Smooth muscle cell (in vitro differentiated cells): Measurements from ENCODE around the gene DCAF11. TPM values are rescaled to one million over a fixed set of nuclear protein-coding genes. Genes with fewer than 3 reads are reported as not detected.

Source experiments
- DNase-seq: peaks from one replicate; lab custom pipeline; 2025; ENCODE audit not compliant: unreplicated experiment; lab: John Stamatoyannopoulos, UW
- H2AFZ ChIP-seq: fragments of 200-600 bp; sonication (generic); 2 replicates; pipeline ENCODE4 v1.6.0; 2016; ENCODE audit warnings: antibody characterized with exemption, low read depth, mild to moderate bottlenecking
- H3F3A ChIP-seq: fragments of 200-600 bp; sonication (generic); 2 replicates; pipeline ENCODE4 v1.6.0; 2017; ENCODE audit warnings: antibody characterized with exemption, low read depth
- H3K27ac ChIP-seq: fragments of 200-600 bp; sonication (generic); 2 replicates; pipeline ENCODE4 v1.5.1; 2016; ENCODE audit warnings: low read depth, mild to moderate bottlenecking
- H3K27me3 ChIP-seq: fragments of 200-600 bp; sonication (generic); 2 replicates; pipeline ENCODE4 v1.6.1; 2016; ENCODE audit warnings: low read depth, mild to moderate bottlenecking
- H3K36me3 ChIP-seq: fragments of 200-600 bp; sonication (generic); 2 replicates; pipeline ENCODE4 v1.5.1; 2016; ENCODE audit warnings: low read depth
- H3K4me1 ChIP-seq: fragments of 200-600 bp; sonication (generic); 2 replicates; pipeline ENCODE4 v1.5.1; 2016; ENCODE audit warnings: low read depth
- H3K4me2 ChIP-seq: fragments of 200-600 bp; sonication (generic); 2 replicates; pipeline ENCODE4 v1.6.0; 2016; ENCODE audit warnings: mild to moderate bottlenecking
- H3K4me3 ChIP-seq: fragments of 200-600 bp; sonication (generic); 2 replicates; pipeline ENCODE4 v1.5.1; 2016; ENCODE audit warnings: mild to moderate bottlenecking
- H3K79me2 ChIP-seq: fragments of 200-600 bp; sonication (generic); 2 replicates; pipeline ENCODE4 v1.6.0; 2016; ENCODE audit warnings: low read depth, mild to moderate bottlenecking
- H3K9ac ChIP-seq: fragments of 200-600 bp; sonication (generic); 2 replicates; pipeline ENCODE4 v1.6.0; 2016; ENCODE audit warnings: low read depth
- H3K9me3 ChIP-seq: fragments of 200-600 bp; sonication (generic); replicated peaks from 2 replicates; pipeline ENCODE4 v1.5.1; 2016; ENCODE audit warnings: low read depth
- H4K20me1 ChIP-seq: fragments of 200-600 bp; sonication (generic); 2 replicates; pipeline ENCODE4 v1.6.0; 2016; ENCODE audit warnings: low read depth
- CTCF ChIP-seq: fragments of 200-600 bp; sonication (generic); IDR thresholded peaks from 2 replicates; pipeline ENCODE4 v1.5.1; 2017; ENCODE audit warnings: borderline replicate concordance, mild to moderate bottlenecking, antibody characterized with exemption; ENCODE audit not compliant: insufficient read depth, poor library complexity, severe bottlenecking
- WGBS: methylation state at CpG from one replicate; pipeline ENCODE4 v1.1.7; 2016; ENCODE audit warnings: low lambda C conversion rate; 5-methylcytosine and 5-hydroxymethylcytosine counted together
- polyA plus RNA-seq: library from polyadenylated mRNA; unstranded; fragments of >200 nt; fragmentation: Nextera tagmentation; extraction: Ambion mirVana; gene quantifications from 2 replicates; pipeline ENCODE4 v1.2.1, GENCODE V29; 2016
- total RNA-seq: library from RNA; depleted of rRNA; stranded (reverse); fragments of >200 nt; gene quantifications from 2 replicates; pipeline ENCODE4 v1.2.3, GENCODE V29; 2014

The DCAF11 gene
- total and polyA plus RNA-seq, 2 experiments from 2014 or later, result 39.3 to 43.6 TPM

DNA sequence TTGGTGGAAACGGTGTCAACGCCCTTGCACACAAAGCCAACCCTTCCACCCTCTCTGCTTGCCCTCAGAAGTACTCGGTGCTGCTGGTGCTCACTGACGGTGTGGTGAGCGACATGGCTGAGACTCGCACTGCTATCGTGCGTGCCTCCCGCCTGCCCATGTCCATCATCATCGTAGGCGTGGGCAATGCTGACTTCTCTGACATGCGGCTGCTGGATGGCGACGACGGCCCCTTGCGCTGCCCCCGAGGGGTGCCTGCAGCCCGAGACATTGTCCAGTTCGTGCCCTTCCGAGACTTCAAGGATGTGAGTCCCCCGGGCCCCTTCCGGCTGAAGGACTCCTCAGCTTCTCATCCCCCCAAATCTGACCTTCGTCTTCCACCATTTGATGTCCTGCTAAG is 37.5 kb upstream of the DCAF11 start:
- H3K27me3 ChIP-seq, result peaks cover 26% of the 10 kb centered on the region
- TF ChIP-seq CTCF, result no peak
- no peaks in the 10 kb centered on the region for H3F3A ChIP-seq
- H4K20me1 ChIP-seq, result no peaks in the 10 kb centered on the region
- H3K9me3 ChIP-seq, result no peaks in the 10 kb centered on the region
- no peaks in the 10 kb centered on the region for H3K36me3 ChIP-seq
- no peak overlapping the region for H3K27ac ChIP-seq
- no peak overlapping the region for H2AFZ ChIP-seq
- no peak overlapping the region for H3K4me3 ChIP-seq
- H3K79me2 ChIP-seq, result no peaks in the 10 kb centered on the region
- no peak overlapping the region for H3K4me2 ChIP-seq
- DNase-seq, result no peak
- WGBS, result 92% methylated on average over 23 of the region's 23 CpGs
- H3K9ac ChIP-seq, result no peak overlapping the region
- H3K4me1 ChIP-seq, result peaks cover 17% of the 10 kb centered on the region

DNA sequence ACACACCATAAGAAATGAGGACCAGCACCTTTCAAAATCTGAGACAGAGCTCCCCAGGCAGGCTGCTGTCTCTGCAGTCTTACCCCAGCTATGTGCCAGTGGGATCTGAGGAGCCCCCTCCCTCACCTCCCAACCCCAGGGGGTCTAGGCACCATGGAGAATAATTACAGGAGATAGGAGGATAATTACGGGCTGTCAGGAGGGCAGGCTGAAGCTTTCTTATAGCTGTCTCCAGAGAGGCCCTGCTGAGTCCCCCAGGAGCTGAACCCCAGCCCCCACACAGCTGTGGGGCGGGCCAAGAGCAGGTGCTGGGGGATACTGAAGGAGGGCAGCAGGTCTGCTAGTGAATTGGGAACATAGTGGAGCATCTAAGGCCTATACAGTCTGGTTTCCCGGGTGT is 36.4 kb upstream of the DCAF11 start:
- Histone ChIP-seq H3F3A (no peaks in the 10 kb centered on the region), H3K4me3 (no peak overlapping the region), H3K9ac (no peak overlapping the region), H3K4me1 (peaks cover 17% of the 10 kb centered on the region), H4K20me1 (no peaks in the 10 kb centered on the region), H3K79me2 (no peaks in the 10 kb centered on the region), H3K27ac (no peak overlapping the region), H3K27me3 (peaks cover 30% of the 10 kb centered on the region), H2AFZ (no peak overlapping the region), H3K4me2 (no peak overlapping the region), H3K36me3 (no peaks in the 10 kb centered on the region), H3K9me3 (no peaks in the 10 kb centered on the region)
- TF ChIP-seq CTCF, result no peak
- 80% methylated on average over 3 of the region's 3 CpGs for WGBS
- no peak for DNase-seq

DNA sequence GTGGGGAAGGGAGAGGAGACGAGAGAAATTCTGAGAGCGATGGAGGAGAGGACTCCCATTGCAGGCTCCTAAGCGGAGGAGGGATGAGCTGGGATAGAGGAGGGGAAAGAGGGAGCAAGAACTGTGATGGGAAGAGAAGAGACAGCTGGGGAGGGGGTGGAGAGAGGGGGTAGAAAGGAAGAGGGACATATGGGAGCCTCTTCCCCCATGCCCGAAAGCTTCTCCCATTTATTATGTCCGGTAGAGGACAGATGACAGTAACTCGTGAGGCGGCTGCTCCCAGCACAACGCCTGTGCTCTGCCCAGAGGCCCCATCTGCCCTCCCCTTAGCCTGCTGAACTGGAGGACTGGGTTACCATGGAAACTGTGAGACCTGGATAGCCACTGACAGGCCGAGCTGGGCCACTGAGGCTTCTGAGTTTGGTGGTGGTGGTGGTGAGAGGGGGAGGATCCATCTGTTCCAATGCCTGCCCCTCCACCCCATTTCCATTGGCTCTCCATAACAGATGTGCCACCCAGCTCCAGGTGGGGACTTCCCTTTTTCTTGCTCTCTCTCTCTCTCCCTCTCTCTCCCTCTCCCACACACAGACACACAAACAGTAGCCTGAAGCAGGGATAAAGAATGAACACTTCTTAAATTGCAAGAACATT is 35.0 kb upstream of the DCAF11 start:
- peaks cover 30% of the 10 kb centered on the region for H3K27me3 ChIP-seq
- WGBS, result 77% methylated on average over 9 of the region's 9 CpGs
- DNase-seq, result no peak

More for the DNA sequence above, 35.0 kb upstream of the DCAF11 start:
- no peak for TF ChIP-seq CTCF
- Histone ChIP-seq H3K9me3 (no peaks in the 10 kb centered on the region), H3K4me1 (peaks cover 17% of the 10 kb centered on the region), H3K36me3 (no peaks in the 10 kb centered on the region), H3F3A (no peaks in the 10 kb centered on the region), H3K9ac (no peak overlapping the region), H3K79me2 (no peaks in the 10 kb centered on the region), H3K4me3 (no peak overlapping the region), H2AFZ (no peak overlapping the region), H3K27ac (no peak overlapping the region), H3K4me2 (no peak overlapping the region), H4K20me1 (no peaks in the 10 kb centered on the region)
